Inflammatory macrophage treated with lipopolysaccharide for 1 hour (primary cell): Measurements from ENCODE around the gene HTR4.
"Not testable (repeated sequence)": the region's sequence is repeated elsewhere in the genome, so short reads cannot be mapped to it uniquely, and the experiment has no call there.

Experiments used
- DNase-seq, 2 donors: peaks; one replicate each; pipeline ENCODE4 v3.0.0-alpha.2; 2020 to 2022

The HTR4 gene

DNA sequence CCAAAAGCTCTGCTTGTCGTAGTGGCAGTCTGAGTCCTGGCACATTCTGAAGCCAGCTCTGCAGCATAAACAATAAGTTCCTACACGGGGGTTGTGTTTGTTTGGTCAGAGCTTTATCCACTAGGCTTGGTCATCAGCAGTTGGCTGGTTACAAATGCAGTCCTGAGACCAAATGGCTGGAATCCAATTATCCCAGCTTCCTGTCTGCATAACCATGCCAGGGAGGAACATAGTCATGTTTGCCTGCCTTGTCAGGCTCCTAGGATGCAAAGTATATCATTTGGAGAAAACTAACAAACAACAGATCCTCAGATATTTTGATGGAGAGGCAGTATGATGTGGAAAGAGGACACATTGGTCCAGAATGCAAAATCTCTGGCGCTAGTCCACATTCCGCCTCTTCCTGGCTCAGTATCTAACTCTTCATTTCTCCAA is 184.8 kb downstream of the HTR4 start:
- DNase-seq = no peak

DNA sequence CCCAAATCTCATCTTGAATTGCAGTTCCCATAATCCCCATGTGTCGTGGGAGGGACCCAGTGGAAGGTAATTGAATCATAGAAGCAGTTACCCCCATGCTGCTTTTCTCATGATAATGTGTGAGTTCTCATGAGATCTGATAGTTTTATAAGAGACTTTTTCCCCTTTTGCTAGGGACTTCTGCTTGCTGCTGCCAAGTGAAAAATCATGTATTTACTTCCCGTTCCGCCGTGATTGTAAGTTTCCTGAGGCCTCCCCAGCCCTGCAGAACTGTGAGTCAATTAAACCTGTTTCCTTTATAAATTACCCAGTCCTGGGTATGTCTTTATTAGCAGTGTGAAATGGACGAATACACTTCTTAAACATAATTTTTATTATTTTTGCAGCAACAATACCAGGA is 185.6 kb downstream of the HTR4 start:
- DNase-seq = not testable (repeated sequence)

DNA sequence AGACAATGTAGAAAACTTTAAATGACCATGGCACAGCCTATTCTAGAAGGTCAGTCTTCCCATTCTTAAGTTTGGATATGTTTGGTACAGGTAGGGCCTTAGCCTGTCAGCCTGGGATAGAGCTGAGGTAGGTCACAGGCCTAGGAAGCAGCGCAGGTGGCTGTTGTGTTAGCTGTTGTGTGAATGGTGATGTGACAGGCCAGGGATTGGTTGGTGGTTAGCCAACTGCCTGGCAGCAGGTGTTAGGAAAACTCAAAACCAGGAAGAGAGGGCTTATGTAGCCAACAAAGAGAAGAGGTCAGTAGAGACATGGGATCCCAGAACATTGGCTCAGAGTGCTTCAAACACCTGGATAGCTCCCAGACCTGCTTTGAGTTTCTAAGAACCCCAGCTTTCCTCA is 186.4 kb downstream of the HTR4 start:
- no peak for DNase-seq

DNA sequence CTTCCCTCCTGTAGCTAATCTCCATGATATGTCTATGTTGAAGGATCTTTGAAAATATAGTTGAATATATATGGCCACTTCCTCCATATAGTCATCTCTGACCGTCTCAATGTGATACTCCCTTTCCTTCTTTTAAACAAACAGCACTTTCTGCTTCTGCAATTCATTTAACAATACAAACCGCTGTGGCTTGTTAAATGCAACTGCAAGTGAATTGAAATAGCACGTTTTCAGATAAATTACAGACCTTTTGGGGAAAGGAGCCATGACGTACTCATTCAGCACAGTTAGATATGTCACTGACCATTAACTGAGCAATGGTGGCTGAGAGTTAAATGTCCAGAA is 188.1 kb downstream of the HTR4 start:
- no peak for DNase-seq

DNA sequence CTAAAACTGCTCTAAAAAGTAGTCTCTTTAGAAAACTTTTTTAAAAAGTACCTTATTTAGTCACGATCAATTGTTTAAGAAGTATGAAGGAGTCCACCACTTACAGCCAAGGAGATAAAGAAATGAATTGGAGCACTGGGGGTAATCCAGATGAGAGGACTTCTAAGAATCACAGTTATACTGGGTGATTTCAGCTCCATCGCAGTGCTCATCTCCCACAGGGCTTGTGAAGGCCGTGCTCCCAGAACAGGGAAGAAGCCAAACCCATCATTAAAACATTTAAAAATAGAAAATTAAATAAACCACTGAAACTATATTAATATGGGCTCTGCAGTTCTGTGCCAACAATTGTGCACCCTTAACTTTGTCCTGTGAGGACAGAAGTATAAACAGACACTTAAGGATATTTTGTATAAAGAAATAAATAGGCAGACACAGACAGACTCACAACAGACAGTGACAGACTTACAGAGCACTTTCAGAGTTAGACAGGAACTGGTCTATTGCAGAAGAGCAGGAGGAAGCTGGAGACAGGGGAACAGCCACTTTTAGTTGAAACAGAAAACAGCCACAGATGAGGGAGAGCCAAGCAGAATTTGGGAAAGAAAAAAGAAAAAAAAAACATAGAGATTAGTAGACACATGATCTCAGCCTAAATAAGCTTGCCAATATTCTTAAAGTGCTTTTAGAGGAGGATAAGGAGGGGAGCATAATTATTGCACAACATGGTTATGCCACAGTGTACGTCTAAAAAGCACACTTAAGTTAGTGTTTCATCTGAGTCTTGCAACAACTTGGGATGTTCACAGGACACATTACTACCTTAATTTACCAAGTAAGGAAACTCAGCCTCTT is 188.7 kb downstream of the HTR4 start:
- DNase-seq = peak; percentile 38 to 57

DNA sequence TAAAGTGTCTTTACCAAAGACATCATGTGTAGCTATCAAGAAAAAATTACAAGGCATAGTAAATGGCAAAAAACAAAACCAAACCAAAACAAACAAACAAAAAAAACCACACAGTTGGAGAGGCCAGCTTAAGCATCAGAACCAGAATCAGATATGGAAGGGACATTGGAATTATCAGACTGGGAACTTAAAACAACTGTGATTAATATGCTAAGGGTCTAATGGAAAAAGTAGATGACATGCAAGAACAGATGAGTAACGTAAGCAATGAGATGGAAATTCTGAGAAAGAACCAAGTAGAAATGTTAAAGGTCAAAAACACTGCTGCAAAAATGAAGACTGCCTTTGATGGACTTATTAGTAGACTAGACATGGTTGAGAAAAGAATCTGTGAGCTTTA is 194.7 kb downstream of the HTR4 start:
- DNase-seq = no peak

DNA sequence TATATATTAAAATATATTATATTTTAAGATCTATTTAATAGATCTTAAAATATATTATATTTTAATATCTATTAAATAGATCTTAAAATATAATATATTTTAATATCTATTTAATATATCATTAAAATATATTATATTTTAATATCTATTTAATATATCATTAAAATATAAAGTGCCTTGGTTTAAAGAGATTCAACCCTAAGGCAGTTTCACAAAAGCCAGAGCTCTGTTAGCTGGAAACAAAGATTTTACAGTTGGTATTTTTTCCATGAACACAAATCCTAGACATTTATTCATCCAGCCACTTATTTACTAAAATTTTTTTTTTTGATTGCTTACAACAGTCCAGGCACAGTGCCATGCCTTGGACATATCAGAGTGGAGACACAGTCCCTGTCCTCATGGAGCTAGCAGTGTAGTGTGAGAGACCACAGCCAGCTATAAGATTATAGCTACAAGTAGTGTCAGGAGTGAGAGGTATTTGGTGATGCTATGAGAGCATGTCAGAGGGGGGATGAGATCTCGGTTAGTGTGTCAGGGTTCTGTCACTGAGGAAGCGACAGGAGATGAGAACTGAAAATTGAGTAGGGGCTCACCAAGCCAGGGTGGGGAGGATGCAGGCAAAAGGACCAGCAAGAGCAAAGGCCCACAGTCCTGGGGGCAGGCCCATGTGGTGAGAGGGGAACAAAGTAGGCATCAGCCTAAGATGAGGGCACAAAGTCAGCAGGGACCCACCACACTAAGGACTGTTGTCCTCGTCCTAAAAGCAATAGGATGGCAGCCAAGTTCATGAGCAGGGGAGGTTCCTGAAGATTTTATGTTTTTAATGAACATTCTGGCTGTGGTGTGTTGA is 196.1 kb downstream of the HTR4 start:
- DNase-seq = no peak

DNA sequence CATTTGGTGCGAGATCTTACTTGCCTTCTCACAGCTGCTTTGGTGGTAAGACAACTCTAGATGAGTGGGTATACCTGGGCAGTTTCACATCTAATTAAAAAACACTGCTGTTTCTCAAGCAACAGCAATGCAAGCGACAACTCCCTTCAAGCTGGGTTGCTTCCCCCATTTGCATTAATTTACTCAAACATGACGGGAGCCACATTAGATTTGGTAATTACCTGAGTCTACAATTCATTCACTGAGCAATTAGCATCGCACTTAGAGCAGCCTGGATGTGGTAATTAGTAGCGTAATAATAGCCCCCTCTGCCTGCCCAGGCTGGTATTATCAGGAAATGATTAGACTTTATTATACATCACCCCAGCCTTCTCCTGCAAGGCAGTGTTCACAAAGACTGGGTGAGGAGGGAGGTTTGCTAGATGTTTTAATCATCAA is 197.1 kb downstream of the HTR4 start:
- peak in 1 of 2 donors; percentile 23 for DNase-seq

DNA sequence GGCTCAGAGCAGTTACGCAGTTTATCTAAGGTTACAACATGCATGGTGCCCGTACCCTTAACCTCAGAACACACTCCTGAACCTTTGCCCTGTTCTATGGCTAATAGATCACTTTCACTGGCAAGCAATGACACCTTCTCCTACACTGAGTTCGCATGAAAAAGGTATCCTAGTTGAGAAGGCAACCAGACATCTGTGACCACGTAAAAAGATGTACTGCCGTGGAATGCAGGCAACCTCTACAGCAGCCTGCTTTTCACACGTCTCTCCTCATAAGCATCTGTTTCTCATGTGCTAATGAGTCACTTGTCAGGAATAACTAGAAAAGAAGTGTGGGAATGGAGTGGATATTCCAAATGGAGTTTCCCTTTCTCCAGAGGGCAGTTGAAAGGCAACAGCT is 199.1 kb downstream of the HTR4 start:
- no peak for DNase-seq

DNA sequence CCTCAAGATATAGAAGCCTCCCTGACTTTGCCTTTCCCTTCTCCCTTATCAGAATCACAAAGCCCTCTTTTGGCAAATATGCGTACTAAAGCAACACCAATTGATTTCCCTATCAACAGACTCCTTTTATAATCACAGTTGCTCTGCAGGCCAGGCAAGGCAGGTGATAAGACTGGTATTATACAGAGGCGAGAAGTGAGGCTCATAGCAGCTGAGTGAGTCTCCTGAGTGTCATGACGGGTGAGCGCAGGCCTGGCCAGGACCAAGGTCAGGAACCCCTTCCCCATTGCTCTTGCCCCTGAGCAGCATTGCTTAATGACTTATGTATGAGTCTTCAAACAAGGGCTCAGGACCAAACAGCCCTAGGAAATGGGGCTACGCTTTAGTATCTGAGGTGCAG is 199.8 kb downstream of the HTR4 start:
- no peak for DNase-seq

DNA sequence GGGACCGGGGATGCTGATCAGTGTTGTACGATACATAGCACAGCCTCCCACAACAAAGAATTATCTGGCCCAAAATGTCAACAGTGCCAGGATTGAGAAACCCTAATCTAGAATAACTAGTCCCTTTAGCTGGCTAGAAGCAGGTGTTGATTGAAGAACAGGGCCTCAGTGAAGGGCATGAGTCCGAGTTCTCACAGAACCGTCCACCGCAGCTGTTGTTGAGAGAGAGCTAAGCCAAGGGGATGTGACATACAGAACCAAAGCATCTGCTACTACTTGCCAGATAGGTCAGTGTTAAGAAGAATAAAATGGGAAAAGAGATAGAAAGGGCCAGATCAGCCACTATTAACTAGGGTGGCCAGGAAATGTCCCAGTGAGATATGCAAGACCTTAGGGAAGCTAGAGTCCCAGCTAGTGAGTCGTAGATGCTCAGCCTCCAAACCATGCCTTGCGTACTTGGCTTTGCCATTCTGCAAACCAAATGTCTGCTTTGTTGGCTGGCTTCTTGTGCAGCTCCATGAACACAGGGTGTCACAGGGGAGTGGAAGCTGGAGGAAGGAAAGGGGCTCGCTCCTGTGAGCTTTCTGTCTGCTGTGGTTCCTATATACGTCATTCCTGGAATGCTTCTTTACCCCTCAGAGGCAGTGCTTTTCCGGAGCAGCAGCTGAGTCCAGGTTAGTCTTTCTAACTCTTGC is 201.7 kb downstream of the HTR4 start:
- no peak for DNase-seq

DNA sequence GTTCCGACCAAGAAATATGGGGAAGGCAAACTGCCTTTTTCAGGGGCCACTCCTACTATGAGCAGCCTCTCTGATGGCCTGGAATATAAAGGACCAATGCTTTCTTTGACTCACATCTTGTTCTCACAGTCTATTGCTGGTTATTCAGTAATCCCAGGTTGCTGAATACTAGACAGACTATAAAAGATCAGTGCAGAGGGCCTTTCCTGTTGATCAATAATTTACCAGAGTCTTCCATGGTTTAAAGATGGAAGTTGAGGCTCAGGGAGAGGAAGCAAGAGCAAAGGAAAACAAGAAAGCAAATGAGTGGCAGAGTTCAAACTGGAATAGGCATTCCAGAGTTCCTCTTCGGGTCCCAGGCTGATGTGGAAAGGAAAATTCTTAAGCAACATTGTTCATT is 207.7 kb downstream of the HTR4 start:
- no peak for DNase-seq

DNA sequence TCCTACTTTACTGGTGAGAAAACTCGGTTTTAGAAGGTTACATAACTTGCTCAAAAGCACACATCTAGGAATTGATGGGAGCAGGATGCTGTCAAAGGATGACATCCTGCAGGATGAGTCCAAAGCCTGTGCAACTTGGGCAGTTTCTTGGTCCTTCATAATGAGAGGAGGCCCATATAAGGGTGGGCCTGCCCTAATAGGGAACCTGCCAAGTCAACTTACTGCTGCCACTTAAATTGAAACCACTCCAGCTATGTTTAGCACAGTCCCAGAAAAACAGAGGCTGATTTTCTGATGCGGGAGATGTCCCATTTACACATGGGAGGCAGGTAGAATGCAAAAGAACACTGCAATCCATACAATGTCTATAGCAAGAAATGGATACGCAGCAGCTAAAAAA is 208.7 kb downstream of the HTR4 start:
- DNase-seq = no peak

DNA sequence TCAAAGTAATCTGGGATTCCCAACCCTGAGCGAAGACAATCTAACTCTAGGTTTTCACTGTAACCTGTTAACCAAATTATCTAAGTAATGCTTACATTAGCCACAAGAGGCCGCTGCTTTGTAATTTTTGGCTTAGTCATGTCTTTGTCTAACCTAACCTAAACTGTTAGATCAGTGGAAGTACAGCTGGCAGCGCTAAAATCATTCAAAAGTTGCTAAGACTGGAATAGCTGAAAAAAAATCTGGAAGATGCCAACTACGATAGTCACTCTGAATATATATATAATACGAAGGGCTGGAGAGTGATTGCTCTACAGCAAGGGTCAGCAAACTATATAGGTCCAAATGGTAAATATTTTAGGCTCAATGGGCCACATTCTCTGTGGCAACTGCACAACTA is 210.3 kb downstream of the HTR4 start:
- DNase-seq = peak; percentile 38 to 90

DNA sequence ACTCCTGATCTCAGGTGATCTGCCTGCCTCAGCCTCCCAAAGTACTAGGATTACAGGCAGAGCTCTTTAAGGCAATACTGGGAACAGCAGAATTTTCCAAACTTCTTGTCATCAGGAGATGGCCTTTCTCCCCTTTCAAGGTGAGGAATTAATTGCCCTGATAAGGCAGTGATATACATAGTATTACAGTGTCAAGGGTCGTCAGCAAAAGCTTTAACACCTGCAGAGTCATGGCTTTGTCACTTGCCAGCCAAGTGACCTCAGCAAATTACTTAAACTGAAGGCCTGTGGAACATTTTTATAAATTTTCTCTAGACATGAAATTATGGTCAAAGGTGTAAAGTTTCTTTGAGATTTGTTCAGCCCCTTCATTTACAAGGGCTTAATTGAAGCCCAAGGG is 211.1 kb downstream of the HTR4 start:
- no peak for DNase-seq

DNA sequence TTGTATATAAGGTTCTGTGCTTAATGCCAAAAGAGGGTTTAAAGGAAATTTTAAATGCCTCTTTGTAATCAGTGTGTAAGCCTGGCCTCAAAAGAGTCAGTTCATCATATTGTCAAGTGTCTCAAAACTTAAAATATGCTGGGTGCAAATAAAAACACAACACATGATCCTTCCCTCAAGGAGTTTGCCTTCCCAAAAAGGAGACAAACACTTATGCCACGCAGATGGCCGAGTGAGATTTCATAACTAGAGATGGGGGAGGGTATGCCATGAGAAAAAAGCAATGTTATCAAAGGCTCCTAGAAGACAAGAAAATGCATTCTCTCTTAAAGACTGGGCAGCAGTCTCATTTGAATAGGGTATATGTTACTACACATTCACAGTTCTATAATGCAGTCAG is 215.4 kb downstream of the HTR4 start:
- no peak for DNase-seq

DNA sequence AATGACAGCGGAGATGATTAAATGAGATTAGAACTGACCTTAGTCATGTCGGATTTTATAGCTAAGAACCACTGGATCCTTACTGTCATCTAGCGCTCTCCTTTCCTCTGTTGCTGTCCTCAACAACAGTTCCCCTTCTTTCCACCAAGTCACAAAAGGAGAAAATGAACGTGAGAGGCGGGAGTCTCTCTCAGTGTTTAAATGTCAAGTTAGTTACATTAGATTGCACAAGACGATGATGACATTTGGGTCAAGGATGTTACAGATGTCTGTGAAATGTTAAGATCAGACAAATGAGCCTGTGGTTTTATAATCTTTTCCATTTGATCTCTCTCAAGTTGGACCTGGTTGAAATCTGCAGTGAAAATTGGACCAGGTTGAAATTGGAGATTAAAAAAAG is 217.1 kb downstream of the HTR4 start:
- peak; percentile 33 to 40 for DNase-seq

DNA sequence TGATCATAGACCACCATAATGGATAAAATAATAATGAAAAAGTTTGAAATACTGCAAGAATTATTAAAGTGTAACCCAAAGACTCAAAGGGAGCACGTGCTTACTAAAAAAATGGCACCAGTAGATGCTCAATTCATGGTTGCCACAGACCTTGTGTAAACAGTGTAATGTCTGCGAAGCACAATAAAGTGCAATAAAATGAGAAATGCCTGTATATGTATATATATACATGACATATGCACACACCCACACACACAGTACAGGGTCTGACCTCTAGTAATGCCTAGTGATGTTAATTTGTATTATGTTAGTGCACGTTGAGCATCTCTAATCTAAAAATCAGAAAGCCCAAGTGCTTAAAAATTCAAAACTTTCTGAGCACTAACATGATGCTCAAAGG is 218.3 kb downstream of the HTR4 start:
- DNase-seq = no peak

DNA sequence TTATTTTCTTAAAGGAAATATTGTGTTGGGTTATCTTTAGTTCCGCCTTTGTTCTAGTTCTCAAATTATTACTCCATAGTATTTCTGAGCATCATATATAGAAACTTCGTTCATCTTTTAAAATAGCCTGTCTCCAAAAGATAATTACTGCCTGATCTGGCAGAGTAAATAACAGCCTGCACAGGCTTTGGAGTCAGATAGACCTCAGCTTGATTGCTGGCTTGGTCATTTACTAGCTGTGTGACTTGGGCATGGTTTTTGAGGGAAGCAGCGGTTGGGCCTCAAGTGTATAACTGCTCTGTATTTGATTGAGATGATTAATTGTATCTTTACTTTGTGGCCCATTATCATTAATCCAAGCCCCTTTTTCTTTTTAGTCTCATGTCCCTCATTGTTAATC is 220.5 kb downstream of the HTR4 start:
- no peak for DNase-seq
